ENCODE data around the gene NBPF4.

DNA sequence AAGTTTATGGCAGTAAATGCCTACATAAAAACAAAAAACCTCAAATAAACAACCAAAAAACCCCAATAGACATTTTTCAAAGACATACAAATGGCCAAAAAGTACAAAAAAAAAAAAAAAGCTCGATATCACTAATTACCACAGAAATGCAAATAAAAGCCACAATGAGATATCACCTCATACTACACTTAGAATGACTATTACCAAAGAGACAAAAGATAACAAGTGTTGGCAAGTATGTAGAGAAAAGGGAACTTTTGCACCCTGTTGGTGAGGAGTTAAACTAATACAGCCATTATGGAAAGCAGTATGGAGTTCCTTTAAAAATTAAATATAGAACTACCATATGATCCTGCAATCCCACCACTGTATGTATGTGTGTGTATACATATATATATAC, 64.9 kb downstream of the NBPF4 start:
- TF ChIP-seq, protein P1, sequence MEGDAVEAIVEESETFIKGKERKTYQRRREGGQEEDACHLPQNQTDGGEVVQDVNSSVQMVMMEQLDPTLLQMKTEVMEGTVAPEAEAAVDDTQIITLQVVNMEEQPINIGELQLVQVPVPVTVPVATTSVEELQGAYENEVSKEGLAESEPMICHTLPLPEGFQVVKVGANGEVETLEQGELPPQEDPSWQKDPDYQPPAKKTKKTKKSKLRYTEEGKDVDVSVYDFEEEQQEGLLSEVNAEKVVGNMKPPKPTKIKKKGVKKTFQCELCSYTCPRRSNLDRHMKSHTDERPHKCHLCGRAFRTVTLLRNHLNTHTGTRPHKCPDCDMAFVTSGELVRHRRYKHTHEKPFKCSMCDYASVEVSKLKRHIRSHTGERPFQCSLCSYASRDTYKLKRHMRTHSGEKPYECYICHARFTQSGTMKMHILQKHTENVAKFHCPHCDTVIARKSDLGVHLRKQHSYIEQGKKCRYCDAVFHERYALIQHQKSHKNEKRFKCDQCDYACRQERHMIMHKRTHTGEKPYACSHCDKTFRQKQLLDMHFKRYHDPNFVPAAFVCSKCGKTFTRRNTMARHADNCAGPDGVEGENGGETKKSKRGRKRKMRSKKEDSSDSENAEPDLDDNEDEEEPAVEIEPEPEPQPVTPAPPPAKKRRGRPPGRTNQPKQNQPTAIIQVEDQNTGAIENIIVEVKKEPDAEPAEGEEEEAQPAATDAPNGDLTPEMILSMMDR (IDR thresholded peaks at IDR 0.05): no peak
- TF ChIP-seq POLR2A (IDR thresholded peaks at IDR 0.05): no peak

Measured in uterus (tissue), 2 donors.